ENCODE results near the gene INTS11.

Gene INTS11

GRCh38 chr1:1284221-1285101, 40.0 kb downstream of the INTS11 start:
- no peak for DNase-seq

- DNase-seq = no peak
These were observed 40.6 kb downstream of the INTS11 start for GRCh38 chr1:1283821-1284220.

- DNase-seq = no peak
These were observed 41.5 kb downstream of the INTS11 start for GRCh38 chr1:1282998-1283397.

- no peak for DNase-seq
These were observed 42.7 kb downstream of the INTS11 start for GRCh38 chr1:1281533-1282321.

GRCh38 chr1:1280782-1281481, 43.5 kb downstream of the INTS11 start:
- DNase-seq = no peak

GRCh38 chr1:1279028-1279427, 45.4 kb downstream of the INTS11 start:
- no peak for DNase-seq

GRCh38 chr1:1278620-1279019, 45.8 kb downstream of the INTS11 start:
- DNase-seq = no peak

- no peak for DNase-seq
These were observed 48.6 kb downstream of the INTS11 start for GRCh38 chr1:1275836-1276235.

GRCh38 chr1:1274931-1275431, 49.5 kb downstream of the INTS11 start:
- no peak for DNase-seq

- DNase-seq = no peak
These were observed 50.0 kb downstream of the INTS11 start for GRCh38 chr1:1274299-1274930.

- peak; percentile 90 for DNase-seq
These were observed 50.8 kb downstream of the INTS11 start, which contains the start of gene UBE2J2 for GRCh38 chr1:1273512-1274298. TSS of gene UBE2J2 (minus strand) at chr1:1273854. CDS start at chr1:1267992, 5,862 bp downstream.

GRCh38 chr1:1273209-1273511, 51.3 kb downstream of the INTS11 start:
- no peak for DNase-seq

GRCh38 chr1:1272341-1273208, 51.9 kb downstream of the INTS11 start:
- no peak for DNase-seq

GRCh38 chr1:1270813-1271212, 53.6 kb downstream of the INTS11 start:
- DNase-seq = no peak

- DNase-seq = no peak
These were observed 56.2 kb downstream of the INTS11 start for GRCh38 chr1:1268284-1268682.

GRCh38 chr1:1267488-1268283, 56.8 kb downstream of the INTS11 start:
- DNase-seq = no peak

GRCh38 chr1:1264868-1265272, 59.6 kb downstream of the INTS11 start:
- peak; percentile 99 for DNase-seq

- DNase-seq = no peak
These were observed 60.4 kb downstream of the INTS11 start for GRCh38 chr1:1264026-1264425.

GRCh38 chr1:1262758-1263157, 61.7 kb downstream of the INTS11 start:
- no peak for DNase-seq

- no peak for DNase-seq
These were observed 62.4 kb downstream of the INTS11 start for GRCh38 chr1:1262071-1262470.

Measured in fibroblast of skin of right quadriceps (primary cell).